MCF 10A (cell line): Measurements from ENCODE around the gene PTPRR. TPM values are rescaled to one million over a fixed set of nuclear protein-coding genes. Genes with fewer than 3 reads are reported as not detected.

Source experiments
- BruUV-seq: library from RNA; stranded (reverse); fragments of 400-500 nt; replicated peaks from 2 replicates; lab custom pipeline; 2021; lab: Mats Ljungman, UMichigan
- CTCF ChIA-PET: fragments of 300-600 bp; sonication (Branson Sonifier 250); formaldehyde crosslinking; extraction: SDS; loops from one replicate; lab custom pipeline; 2021; ENCODE audit warnings: antibody characterized with exemption, inconsistent platforms; lab: Yijun Ruan, JAX
- POLR2A ChIA-PET: fragments of 300-600, 350-650 bp; sonication (Branson Sonifier 250); formaldehyde crosslinking; extraction: SDS; loops from one replicate; lab custom pipeline; 2020; ENCODE audit warnings: antibody characterized with exemption, inconsistent platforms; lab: Yijun Ruan, JAX
- DNase-seq: peaks from one replicate; pipeline ENCODE4 v3.0.0-alpha.2; 2018; ENCODE audit not compliant: unreplicated experiment
- H3K27ac Mint-ChIP-seq: one replicate; pipeline ENCODE4 v1.8.0; 2022; ENCODE audit warnings: mild to moderate bottlenecking, low read depth, mixed read lengths; ENCODE audit not compliant: unreplicated experiment
- H3K27me3 Mint-ChIP-seq: one replicate; pipeline ENCODE4 v1.8.0; 2022; ENCODE audit warnings: mixed read lengths; ENCODE audit not compliant: insufficient read depth, unreplicated experiment
- H3K36me3 Mint-ChIP-seq: one replicate; pipeline ENCODE4 v1.8.0; 2022; ENCODE audit warnings: mild to moderate bottlenecking, moderate library complexity, mixed read lengths; ENCODE audit not compliant: insufficient read depth, unreplicated experiment
- H3K4me1 Mint-ChIP-seq: one replicate; pipeline ENCODE4 v1.8.0; 2022; ENCODE audit warnings: mixed read lengths; ENCODE audit not compliant: insufficient read depth, unreplicated experiment
- H3K4me3 Mint-ChIP-seq: one replicate; pipeline ENCODE4 v1.8.0; 2022; ENCODE audit warnings: mild to moderate bottlenecking, moderate library complexity, mixed read lengths; ENCODE audit not compliant: unreplicated experiment
- H3K9me3 Mint-ChIP-seq: one replicate; pipeline ENCODE4 v1.8.0; 2022; ENCODE audit warnings: mixed read lengths; ENCODE audit not compliant: unreplicated experiment
- intact Hi-C: fragments of 100-400 bp; cut with micrococcal nuclease; formaldehyde crosslinking; loops from 2 replicates; pipeline ENCODE4 v1.14.1; 2022
- total RNA-seq: library from RNA; stranded (reverse); gene quantifications from 2 replicates; pipeline ENCODE4 v1.2.3, GENCODE V29; 2022
- TF ChIP-seq, protein P1 (sequence below): fragments of 200-600 bp; IDR thresholded peaks from one replicate; pipeline ENCODE4 v1.8.0; 2022; ENCODE audit warnings: antibody characterized with exemption, mild to moderate bottlenecking; ENCODE audit not compliant: unreplicated experiment

PTPRR gene
- total RNA-seq, 1 experiment from 2014 or later: not detected

DNA sequence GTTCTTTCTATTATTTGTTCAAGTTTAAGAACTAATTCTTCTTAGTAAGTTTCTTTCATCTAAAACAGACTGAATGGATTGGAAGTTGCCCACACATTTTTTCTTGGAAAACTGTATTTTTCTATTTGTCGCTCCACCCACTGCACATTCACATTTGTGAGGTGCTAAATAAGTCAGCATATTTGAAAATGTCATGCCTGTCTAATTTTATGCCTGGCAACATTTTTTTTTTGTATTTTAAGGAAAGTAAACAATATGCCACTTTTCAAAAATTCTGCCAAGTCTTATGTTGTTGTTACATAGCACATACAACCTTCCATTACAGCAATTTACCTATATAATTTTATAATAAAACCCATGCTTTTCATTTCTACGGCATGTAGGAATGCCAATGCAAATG, 170.6 kb downstream of the PTPRR start:
- no peak for DNase-seq
- no peak overlapping the region for H3K4me3 Mint-ChIP-seq
- ChIA-PET POLR2A (no interaction called here), CTCF (interaction anchor here (0.6 to 0.7 kb wide), 2 partner anchors 21 to 23 kb away, joined by 3 to 6 read pairs; no protein-coding TSS in a partner anchor)
- no TSS peak for BruUV-seq
- H3K27me3 Mint-ChIP-seq: no peaks in the 10 kb centered on the region
- peaks cover 4% of the 10 kb centered on the region for H3K36me3 Mint-ChIP-seq
- peaks cover 6% of the 10 kb centered on the region for H3K4me1 Mint-ChIP-seq
- H3K9me3 Mint-ChIP-seq: no peaks in the 10 kb centered on the region
- no peak overlapping the region for H3K27ac Mint-ChIP-seq
- intact Hi-C loops: no loop called here
- TF ChIP-seq, protein P1, sequence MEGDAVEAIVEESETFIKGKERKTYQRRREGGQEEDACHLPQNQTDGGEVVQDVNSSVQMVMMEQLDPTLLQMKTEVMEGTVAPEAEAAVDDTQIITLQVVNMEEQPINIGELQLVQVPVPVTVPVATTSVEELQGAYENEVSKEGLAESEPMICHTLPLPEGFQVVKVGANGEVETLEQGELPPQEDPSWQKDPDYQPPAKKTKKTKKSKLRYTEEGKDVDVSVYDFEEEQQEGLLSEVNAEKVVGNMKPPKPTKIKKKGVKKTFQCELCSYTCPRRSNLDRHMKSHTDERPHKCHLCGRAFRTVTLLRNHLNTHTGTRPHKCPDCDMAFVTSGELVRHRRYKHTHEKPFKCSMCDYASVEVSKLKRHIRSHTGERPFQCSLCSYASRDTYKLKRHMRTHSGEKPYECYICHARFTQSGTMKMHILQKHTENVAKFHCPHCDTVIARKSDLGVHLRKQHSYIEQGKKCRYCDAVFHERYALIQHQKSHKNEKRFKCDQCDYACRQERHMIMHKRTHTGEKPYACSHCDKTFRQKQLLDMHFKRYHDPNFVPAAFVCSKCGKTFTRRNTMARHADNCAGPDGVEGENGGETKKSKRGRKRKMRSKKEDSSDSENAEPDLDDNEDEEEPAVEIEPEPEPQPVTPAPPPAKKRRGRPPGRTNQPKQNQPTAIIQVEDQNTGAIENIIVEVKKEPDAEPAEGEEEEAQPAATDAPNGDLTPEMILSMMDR: no peak

DNA sequence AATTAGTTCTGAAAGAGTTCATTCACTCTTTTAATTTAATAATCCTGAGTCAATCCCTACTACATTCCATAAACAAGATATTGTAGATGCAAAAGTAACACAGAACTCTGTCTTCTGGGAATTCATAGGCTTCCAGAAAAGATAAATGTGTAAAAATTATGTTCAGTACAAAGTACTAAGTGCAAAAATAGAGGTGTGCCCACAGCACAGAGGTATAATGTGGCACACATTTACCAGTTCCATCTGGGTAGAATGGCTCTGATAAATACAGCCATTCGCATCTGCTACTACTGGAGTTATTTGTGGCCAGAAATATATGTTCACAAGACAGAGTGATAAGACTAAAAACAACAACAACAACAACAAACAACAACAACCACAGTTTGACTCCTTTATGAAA, 171.7 kb downstream of the PTPRR start:
- Mint-ChIP-seq H3K27me3 (no peaks in the 10 kb centered on the region), H3K36me3 (peaks cover 4% of the 10 kb centered on the region), H3K9me3 (no peaks in the 10 kb centered on the region), H3K4me3 (no peak overlapping the region), H3K4me1 (peaks cover 6% of the 10 kb centered on the region), H3K27ac (no peak overlapping the region)
- BruUV-seq: no TSS peak
- TF ChIP-seq, protein P1: no peak
- DNase-seq: no peak
- POLR2A ChIA-PET: interaction anchor here (0.7 kb wide), 1 partner anchor 239 kb away, joined by 3 read pairs; no protein-coding TSS in a partner anchor
- intact Hi-C loops: no loop called here
- CTCF ChIA-PET: interaction anchor here (1.0 to 2.4 kb wide), 4 partner anchors 15 to 266 kb away, joined by 3 to 18 read pairs (median 6); no protein-coding TSS in a partner anchor

DNA sequence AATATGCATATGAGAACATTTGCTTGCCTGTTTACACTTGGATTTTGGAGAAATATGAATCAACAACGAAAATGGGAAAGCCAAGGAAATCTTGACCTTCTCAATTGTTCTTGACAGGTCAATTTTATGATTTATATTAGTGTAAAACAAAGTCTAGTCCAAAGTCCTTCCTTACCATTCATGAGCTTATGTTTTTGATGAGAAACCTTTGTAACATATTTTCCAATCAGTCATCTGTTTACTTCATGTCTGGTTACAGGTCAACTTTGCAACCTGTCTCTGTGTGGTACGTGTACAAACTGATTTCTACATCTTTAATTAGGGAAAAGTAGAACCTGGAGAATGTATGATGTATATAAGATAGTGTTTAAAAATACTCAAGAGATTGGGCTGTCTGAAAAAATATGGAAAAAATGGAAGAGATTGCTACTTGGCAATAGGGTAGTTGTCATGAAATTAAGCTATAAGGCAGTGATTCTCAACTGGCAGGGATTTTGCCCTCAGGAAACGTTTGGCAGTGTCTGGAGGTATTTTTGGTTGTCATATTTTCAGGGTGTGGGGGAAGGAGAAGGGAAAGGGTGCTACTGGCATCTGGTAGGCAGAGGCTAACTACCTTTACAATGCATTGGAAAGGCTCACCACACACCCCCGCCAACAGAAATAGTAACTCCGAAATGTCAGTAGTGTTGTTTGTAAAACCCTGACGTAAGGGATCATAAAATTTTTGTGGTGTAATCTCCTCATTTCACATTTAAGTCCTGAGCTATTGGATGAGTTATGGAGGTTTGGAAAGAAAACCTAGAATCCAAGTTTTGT, 172.9 kb downstream of the PTPRR start:
- no peaks in the 10 kb centered on the region for H3K27me3 Mint-ChIP-seq
- H3K27ac Mint-ChIP-seq: no peak overlapping the region
- H3K4me1 Mint-ChIP-seq: peaks cover 13% of the 10 kb centered on the region
- TF ChIP-seq, protein P1: no peak
- ChIA-PET POLR2A (interaction anchor here (0.5 to 0.9 kb wide), 4 partner anchors 8 to 240 kb away, joined by 3 to 5 read pairs (median 3); no protein-coding TSS in a partner anchor), CTCF (interaction anchor here (0.5 to 2.4 kb wide), 9 partner anchors 11 to 849 kb away, joined by 3 to 18 read pairs (median 4); no protein-coding TSS in a partner anchor)
- BruUV-seq: no TSS peak
- DNase-seq: no peak
- intact Hi-C loops: no loop called here
- H3K36me3 Mint-ChIP-seq: peaks cover 3% of the 10 kb centered on the region
- H3K9me3 Mint-ChIP-seq: no peaks in the 10 kb centered on the region
- H3K4me3 Mint-ChIP-seq: no peak overlapping the region

DNA sequence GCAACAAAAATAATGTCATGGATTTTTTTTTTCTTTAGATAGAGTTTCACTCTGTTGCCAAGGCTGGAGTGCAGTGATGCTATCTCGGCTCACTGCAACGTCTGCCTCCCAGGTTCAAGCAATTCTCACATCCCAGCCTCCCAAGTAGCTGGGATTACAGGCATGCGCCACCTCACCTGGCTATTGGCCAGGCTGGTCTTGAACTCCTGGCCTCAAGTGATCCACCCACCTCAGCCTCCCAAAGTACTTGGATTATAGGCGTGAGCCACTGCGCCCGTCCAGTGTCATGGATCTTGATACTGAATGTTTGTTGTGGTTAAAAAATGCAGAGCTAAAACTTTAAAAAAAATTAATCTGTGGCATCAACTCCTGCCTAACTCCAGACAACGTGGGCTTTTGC, 175.5 kb downstream of the PTPRR start:
- Mint-ChIP-seq H3K9me3 (no peaks in the 10 kb centered on the region), H3K4me3 (no peak overlapping the region), H3K4me1 (peaks cover 8% of the 10 kb centered on the region), H3K36me3 (no peaks in the 10 kb centered on the region), H3K27ac (no peak overlapping the region), H3K27me3 (no peaks in the 10 kb centered on the region)
- no TSS peak for BruUV-seq
- ChIA-PET CTCF (interaction anchor here (0.6 to 1.1 kb wide), 5 partner anchors 9 to 268 kb away, joined by 3 to 4 read pairs (median 3); no protein-coding TSS in a partner anchor), POLR2A (interaction anchor here (0.7 to 1.4 kb wide), 5 partner anchors 12 to 250 kb away, joined by 3 to 6 read pairs (median 4); no protein-coding TSS in a partner anchor)
- intact Hi-C loops: no loop called here
- no peak for DNase-seq
- TF ChIP-seq, protein P1: no peak
